CD4-positive, alpha-beta T cell treated with Interleukin-15 for 4 hours (primary cell): ENCODE measurements around the gene MAGEA11.
"Not testable (repeated sequence)": the region's sequence is repeated elsewhere in the genome, so short reads cannot be mapped to it uniquely, and the experiment has no call there.

Experiments used
- DNase-seq: peaks from one replicate; pipeline ENCODE4 v3.0.0-alpha.2; 2020; ENCODE audit warnings: low spot score

MAGEA11 gene, protein sequence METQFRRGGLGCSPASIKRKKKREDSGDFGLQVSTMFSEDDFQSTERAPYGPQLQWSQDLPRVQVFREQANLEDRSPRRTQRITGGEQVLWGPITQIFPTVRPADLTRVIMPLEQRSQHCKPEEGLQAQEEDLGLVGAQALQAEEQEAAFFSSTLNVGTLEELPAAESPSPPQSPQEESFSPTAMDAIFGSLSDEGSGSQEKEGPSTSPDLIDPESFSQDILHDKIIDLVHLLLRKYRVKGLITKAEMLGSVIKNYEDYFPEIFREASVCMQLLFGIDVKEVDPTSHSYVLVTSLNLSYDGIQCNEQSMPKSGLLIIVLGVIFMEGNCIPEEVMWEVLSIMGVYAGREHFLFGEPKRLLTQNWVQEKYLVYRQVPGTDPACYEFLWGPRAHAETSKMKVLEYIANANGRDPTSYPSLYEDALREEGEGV

DNA sequence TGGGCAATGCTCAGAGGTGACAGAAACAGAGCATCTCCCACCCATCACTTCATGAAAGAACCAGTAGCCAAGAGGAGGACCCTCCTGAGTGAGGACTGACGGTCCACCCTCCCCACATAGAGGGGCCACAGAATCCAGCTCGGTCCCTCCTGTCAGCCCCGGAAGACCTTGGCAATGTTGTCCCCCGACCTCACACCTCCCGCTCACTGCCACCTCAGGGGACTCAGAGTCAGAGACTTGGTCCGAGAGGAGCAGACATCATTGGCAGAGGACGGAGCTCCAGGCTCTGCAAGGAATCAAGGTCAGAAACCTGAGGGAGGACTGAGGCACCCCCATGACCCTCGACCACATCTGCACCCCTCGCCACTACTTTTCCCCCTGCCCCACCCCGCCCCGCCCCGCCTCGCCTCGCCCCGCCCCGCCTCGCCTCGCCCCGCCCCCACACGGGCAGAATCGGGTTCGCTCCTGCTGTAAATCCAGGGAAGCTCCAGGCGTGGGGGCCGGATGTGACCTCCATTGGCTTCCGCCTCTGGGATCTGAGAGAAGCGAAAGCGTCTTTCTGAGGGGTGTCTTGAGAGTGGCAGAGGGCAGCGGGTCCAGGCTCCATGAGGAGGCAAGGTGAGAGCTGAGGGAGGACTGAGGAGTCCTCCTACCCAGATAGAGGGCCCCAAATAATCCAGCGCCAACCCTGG, at the start of gene MAGEA11:
MAGEA11 (plus strand) TSS at position 516 of the 692 bp plus-strand sequence. CDS start 1,100 bp downstream, outside the sequence.
- DNase-seq = no peak

DNA sequence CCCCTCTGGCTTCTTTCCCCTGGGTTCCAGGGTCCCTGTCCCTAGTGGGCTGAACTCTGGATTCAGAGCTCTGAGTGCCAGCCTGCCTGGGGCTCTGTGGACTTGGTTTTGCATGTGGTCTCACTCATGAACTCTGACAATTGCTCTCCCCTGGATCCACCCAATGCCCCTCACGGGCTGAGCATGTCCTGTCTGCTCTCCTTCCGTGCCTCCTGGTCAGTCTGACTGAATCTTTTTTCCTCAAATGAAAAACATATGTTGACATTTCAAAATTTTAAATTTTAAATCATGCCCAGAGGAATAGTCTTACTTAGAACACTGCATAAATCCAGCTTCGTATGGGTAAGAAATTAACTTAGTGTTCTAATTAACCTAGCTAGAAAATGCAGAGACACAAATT, 36.8 kb upstream of the MAGEA11 start:
- not testable (repeated sequence) for DNase-seq

DNA sequence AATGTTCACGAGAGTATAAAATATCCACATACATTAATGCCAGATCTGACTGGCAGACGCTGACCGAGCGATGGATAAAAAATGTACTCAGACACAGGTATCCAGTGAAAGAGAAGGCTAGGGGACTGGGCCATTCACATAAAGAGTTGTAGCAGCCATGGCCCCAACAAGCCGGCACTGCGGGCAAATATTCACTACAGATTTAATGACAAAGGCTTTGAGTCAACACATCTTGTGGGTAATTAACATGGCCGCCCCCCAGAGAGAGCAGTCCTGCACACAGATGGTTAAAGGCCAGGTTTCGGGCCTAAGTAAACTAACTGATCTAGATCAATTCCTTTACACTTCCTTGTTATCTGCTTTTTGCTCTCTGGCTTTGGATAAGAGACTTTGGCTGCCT, 36.3 kb upstream of the MAGEA11 start:
- DNase-seq = not testable (repeated sequence)

DNA sequence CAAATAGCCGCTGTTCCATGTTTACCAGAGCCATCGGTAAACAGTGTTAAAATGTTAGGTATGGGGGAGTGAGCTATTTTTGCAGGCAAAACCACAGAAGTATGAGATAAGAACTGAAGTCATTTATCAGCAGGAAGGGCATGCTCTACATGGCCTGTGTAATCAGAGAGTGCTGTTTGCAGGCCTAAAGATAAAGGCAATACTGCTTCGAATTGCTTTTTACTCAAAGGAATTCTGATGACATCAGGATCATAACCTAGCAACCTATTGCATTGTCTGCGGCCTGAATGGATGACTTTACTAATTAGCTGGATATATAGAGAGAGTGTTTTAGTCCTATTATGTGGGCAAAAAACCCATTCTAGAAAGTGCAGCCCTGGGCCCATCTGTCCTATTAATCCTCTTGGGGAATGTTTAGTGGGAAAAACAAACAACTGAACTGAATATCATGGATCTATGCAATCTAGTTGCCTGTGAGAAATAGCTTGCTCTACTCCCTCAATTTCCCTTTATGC, 32.6 kb upstream of the MAGEA11 start:
- DNase-seq = not testable (repeated sequence)

DNA sequence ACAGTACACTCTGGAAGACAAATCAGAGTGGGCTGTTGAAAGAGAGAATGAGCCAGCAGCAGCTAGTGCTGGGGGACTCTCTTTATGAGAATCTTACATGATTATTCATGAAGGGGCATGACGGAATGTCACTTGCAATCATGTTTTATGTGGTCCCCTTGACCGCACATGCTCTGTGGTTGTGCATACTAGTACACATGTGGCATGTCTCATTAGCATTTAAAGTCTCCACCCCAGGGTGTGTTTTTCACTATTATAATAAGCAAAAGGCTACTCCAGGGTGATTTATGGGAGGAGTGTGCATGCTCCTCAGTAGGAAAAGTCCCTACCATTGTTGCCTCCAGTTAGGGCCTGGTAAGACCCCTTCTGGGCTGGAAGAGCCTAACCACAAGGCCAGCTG, 30.7 kb upstream of the MAGEA11 start:
- DNase-seq = no peak

DNA sequence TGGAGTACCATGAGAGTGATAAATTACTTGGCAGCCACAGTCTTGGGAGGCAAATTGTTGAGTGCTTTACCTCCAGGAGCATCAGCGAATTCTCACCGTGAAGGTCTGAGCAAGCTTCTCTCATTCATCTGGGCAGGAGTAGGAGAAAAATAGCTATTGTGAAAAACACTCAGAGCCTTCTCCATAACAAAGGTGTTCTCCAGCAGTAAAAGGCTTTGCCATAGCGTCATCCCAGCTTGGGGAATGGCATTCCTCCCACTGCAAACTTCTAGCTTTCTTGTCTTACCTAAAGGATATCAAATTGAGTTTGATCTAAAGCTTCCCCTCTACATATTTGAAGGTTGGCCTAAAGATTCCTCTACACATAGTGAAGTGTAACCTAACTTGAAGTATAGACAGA, 29.8 kb upstream of the MAGEA11 start:
- DNase-seq = no peak

DNA sequence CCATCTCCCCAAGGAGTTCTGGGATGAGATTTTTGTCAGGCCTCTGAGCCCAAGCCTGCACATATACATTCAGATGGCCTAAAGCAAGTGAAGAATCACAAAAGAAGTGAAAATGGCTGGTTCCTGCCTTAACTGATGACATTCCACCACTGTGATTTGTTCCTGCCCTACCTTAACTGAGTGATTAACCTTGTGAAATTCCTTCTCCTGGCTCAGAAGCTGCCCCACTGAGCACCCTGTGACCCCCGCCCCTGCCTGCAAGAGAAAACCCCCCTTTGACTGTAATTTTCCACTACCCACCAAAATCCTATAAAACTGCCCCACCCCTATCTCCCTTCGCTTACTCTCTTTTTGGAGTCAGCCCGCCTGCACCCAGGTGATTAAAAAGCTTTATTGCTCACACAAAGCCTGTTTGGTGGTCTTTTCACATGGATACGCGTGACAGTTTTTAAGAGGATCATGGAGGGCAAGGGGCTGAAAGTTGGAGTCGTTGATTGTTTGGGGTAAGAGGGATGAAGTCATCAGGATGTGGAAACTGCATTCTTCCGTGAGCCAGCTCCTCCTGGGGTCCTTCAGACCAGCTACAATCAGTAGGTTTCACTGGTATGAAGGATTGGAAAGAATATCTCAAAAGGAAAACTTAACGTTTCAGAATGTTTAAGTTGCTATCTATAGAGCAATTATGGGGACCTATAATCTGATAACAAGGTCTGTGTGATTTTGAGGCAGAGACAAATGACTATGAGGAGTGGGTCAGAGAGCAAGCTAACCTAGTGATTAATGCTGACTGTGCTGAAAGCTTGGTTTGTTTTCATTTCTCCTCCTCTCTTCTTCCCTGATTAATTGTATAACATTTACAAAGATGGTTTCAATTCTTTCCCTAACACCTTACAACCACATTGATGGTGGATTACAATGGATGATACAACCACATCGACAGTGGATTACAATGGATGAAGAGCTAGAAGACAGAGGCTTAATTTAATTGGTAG, 28.6 kb upstream of the MAGEA11 start:
- DNase-seq = no peak

DNA sequence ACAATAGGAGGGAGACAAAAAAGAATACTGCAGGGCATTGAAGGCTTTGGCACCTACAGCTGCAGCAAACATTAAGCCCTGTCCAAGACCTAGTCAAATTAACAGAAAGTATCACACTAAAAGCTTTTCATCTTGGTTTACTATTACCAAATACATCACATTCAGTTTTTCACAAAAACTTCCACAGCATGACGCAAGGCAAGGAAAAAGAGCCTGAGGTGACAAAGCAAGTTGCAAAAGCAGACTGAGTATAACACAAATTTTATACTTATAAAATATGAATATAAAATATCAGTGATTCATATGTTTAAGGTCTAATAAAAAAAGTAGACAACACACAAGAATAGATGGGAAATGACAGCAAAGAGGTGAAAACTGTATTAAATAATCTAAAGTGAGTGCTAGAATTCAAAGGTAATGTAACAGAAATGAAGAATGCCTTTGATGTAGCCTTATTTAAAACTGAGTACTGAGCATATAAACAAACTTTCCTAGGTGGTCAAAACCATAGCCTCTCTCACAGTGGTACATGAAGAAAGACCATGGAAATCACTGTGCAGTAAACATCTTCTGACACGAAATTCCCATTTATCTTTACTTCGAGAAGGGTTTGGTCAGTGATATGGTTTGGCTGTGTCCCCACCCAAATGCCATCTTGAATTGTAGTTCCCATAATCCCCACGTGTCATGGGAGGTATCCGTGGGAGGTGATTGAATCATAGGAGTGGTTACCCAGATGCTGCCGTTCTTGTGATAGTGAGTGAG, 27.7 kb upstream of the MAGEA11 start:
- no peak for DNase-seq

DNA sequence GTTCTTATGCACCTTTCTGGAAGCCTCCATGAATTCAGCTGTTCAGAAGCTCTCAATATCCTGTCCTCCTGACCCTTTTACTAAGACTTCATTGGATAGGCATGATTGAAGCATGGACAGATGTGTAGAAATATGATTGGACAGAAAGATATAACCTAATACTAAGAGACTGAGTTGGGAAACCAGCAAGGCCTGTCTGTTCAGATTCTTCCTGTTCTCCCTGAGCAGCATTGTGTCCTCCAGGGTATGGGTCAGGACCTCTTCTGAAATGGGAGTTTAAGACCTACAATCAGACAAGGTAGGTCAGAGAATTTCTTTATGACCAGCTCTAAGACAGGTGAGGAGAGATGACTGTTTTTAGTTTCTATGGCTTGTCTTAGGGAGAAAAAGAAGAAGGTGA, 23.9 kb upstream of the MAGEA11 start:
- no peak for DNase-seq

DNA sequence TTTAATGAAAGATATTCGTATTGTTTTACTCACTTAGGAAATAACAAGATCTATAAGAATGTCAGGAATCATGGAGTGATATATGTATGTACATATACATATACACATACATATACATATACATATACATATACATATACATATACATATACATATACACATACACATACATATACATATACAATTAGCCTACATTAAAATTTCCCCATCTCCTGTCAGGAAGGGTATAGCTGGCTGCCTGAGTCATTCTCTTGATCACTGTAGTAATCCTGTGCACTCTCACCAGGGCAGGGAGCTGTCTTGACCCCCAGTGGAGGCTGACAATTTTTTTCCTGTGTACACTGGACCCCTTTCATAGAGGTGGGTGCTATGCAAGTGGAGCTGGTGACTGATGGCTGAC, 23.3 kb upstream of the MAGEA11 start:
- no peak for DNase-seq

DNA sequence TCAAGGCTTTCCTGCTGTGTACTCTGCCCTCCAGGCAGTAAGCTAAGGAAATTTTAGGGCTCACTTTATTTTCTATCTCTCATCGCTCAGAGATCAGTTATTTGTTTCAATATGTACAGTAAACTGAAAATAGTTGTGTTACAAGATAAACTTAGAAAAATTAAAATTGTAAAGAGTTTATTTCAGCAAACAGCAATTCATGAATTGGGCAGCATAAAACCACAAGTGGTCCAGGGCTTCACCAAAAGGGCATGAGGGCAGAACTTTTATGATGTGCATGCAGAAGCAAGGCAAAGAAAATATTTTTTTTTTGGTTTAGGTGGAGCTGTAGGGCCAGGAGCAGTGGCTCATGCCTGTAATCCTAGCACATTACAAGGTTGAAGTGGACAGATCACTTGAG, 20.1 kb upstream of the MAGEA11 start:
- DNase-seq = no peak

DNA sequence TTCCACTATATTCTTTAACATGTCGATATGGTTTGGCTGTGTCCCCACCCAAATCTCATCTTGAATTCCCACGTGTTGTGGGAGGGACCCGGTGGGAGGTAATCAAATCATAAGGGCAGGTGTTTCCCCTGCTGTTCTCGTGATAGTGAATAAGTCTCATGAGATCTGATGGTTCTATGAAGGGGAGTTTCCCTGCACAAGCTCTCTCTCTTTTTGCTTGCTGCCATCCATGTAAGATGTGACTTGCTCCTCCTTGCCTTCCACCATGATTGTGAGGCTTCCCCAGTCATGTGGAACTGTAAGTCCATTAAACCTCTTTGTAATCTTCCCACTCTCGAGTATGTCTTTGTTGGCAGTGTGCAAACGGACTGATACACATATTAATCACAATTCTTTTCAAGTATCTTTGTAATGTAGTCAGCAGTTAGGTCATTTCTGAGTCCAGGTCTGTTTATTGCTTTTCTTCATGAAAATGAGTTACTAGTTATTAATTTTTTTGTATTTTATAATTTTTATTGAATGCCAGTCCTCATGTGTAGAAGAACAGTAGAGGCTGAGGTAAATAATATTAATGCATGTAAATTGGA, 19.1 kb upstream of the MAGEA11 start:
- not testable (repeated sequence) for DNase-seq

DNA sequence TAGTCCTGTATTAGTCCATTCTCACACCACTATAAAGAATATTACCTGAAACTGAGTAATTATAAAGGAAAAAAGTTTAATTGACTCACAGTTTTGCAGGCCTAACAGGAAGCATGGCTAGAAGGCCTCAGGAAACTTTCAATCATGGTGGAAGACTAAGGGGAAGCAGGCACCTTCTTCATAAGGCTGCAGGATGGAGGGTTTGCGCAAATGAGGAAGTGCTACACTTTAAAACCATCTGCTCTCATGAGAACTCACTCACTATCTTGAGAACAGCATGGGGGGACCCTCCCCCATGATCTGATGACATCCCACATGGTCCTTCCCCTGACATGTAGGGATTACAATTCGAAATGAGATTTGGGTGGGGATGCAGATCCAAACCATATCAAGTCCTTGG, 12.1 kb upstream of the MAGEA11 start:
- DNase-seq = no peak

DNA sequence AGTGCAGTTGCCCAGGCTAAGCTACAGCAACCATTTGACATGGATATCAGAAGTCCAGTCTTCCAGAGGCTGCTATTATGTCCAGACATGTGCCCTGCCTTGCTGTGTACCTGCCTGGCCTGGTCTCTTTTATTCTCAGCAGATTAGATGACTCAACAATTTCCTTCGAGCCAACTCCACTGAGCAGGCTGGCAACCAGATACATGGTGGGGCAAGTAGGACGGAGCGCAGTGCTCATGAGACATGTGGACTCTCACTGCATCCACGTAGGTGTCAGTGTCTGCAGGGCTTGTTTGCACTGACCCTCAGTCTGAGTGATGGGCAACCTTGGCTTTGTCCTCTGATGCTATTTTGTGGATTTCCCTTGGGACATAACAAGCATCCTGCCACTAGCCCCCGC, 7.2 kb upstream of the MAGEA11 start:
- DNase-seq = no peak

DNA sequence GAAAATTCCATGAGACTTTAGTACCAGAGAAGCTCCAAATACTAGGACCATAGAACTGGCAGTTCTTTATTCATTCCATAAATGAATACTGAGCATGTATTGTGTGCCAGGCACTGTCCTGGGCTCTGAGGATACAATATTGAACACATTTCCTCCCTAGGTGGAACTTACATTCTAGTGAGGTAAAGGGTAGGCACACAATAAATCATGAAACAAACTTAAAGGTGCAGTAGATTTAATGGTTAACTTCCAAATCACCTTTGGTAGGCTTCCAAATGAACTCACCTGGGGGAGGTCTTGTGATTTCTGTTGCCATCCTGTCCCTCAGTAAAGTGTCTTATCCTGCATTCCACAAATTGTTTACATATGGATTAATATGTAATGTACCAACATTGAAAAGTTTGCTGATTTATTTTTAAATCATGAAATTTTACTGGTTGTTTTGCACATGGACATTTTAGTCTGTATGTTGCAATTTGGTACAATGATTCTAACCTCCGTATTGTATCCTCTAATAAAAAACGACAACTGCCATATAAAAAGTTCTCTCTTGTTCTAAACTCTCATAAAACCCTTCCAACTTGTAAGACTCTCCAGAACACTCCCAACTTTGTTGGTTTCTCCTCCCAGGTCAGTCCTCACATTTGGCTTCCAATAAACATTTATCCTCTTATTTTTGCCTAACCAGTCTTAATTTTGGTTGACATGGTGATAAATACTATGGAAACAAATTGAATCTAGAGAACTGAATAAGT, 4.5 kb upstream of the MAGEA11 start:
- no peak for DNase-seq

DNA sequence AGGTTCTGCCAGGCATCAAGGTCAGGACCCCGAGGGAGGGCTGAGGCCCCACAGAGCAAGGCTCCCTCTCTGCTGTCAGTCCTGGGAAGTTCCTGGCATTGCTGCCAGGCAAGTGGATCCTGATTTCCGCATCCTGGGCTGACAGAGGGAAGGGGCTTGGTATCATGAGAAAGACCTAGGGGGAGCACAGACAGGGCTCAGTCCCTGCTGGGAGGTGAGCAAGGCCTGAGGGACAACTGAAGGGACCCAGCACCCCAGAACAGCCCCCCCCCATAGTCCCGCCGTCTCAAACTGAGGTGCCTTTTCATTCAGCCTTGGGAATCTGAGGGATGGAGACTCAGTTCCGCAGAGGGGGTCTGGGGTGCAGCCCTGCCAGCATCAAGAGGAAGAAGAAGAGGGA, 971 bp downstream of the MAGEA11 start:
- no peak for DNase-seq

DNA sequence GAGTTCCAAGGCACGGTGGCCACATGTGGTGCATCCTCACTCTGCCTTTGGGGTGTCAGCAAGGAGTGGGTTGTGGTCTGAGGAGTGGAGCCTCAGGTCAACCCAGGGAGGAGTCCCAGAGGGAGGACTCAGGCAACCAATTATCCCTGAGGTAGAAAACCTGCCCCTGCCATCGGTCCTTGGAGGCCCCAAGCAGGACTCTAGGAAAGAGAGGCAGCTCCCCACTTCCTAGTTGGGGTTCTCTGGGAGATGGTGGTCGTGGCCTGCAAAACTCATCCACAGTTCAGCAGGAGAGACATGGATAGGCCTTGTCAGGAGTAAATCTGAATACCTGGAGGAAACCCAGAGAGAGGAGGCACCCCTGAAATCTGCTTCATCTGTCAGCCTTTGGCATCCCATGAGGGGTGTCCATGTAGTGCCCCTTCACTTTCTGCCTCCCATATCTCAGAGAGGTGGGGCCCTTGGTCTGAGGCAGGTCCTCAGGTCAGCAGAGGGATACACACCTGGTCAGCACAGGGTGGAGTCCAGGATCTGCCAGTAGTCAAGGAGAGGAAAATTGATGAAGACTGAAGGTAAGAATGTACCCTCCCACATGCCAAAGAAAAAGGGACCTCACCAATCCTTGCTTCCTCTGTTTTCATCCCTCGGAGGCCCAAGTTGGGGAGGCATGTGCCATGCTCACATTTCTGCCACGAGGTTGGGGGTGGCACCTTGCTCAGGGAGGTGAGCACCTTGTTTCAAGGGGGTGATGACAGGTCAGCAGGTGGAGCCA, 1.6 kb downstream of the MAGEA11 start:
- no peak for DNase-seq

DNA sequence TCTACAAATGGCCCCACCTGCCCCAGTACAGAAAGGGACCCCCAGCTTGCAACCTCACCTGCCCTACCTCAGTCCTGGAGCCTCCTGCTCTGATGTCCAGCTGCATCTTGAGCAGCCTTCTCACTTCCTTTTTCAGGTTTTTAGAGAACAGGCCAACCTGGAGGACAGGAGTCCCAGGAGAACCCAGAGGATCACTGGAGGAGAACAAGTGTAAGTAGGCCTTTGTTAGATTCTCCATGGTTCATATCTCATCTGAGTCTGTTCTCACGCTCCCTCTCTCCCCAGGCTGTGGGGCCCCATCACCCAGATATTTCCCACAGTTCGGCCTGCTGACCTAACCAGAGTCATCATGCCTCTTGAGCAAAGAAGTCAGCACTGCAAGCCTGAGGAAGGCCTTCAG, 3.6 kb downstream of the MAGEA11 start:
- no peak for DNase-seq

DNA sequence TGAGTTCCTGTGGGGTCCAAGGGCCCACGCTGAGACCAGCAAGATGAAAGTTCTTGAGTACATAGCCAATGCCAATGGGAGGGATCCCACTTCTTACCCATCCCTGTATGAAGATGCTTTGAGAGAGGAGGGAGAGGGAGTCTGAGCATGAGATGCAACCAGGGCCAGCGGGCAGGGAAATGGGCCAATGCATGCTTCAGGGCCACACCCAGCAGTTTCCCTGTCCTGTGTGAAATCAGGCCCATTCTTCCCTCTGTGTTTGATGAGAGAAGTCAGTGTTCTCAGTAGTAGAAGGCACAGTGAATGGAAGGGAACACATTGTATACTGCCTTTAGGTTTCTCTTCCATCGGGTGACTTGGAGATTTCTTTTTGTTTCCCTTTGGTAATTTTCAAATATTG, 4.8 kb downstream of the MAGEA11 start:
- no peak for DNase-seq
